Measurements from ENCODE around the gene FNIP1. TPM values are rescaled to one million over a fixed set of nuclear protein-coding genes. Genes with fewer than 3 reads are reported as not detected.

FNIP1 gene
- total RNA-seq (2016; rRNA removed; fragmentation: Illumina TruSeq; extraction: Trizol), result 29.3 and 39.7 TPM in 2 replicates
- total RNA-seq (2016; cell fraction: cytosol; rRNA removed; fragmentation: Illumina TruSeq; extraction: Trizol; ENCODE audit: low read depth), result 10.9 and 11.5 TPM in 2 replicates
- total RNA-seq (2016; cell fraction: insoluble cytoplasmic fraction; rRNA removed; fragmentation: Illumina TruSeq; extraction: Trizol), result 26.2 and 39.3 TPM in 2 replicates
- total RNA-seq (2016; cell fraction: membrane; rRNA removed; fragmentation: Illumina TruSeq; extraction: Trizol), result 18.6 and 20.6 TPM in 2 replicates
- total RNA-seq (2016; cell fraction: nucleus; rRNA removed; fragmentation: Illumina TruSeq; extraction: Trizol), result 50.1 and 54.5 TPM in 2 replicates
- polyA plus RNA-seq (2011; rRNA removed), result 8.7 and 10.9 TPM in 2 replicates
- polyA plus RNA-seq (2011; cell fraction: cytosol; rRNA removed), result 4.9 and 5.9 TPM in 2 replicates
- polyA plus RNA-seq (2011; cell fraction: nucleus; rRNA removed), result 12.5 and 14.4 TPM in 2 replicates
- polyA plus RNA-seq (2012), result 8.0 and 10.1 TPM in 2 replicates
- 5.3 and 6.4 TPM in 2 replicates for polyA plus RNA-seq (2016; cell fraction: cytosol; fragmentation: Illumina TruSeq; extraction: Trizol; ENCODE audit: low read depth)
- polyA plus RNA-seq (2016; cell fraction: insoluble cytoplasmic fraction; fragmentation: Illumina TruSeq; extraction: Trizol; ENCODE audit: low read depth), result 9.4 and 11.6 TPM in 2 replicates
- 6.8 and 7.6 TPM in 2 replicates for polyA plus RNA-seq (2016; cell fraction: membrane; fragmentation: Illumina TruSeq; extraction: Trizol; ENCODE audit: low read depth)
- polyA plus RNA-seq (2016; cell fraction: nucleus; fragmentation: Illumina TruSeq; extraction: Trizol; ENCODE audit: insufficient read depth, low read depth), result 22.9 and 24.1 TPM in 2 replicates
- polyA minus RNA-seq (2011; rRNA and poly(A)+ RNA removed; ENCODE audit: low replicate concordance), result 24.3 and 34.9 TPM in 2 replicates
- polyA minus RNA-seq (2011; cell fraction: cytosol; rRNA and poly(A)+ RNA removed), result 17.7 and 18.6 TPM in 2 replicates
- polyA minus RNA-seq (2011; cell fraction: nucleus; rRNA and poly(A)+ RNA removed), result 90.8 and 104 TPM in 2 replicates
- percentile 97 among the genes with signal in this experiment for Bru-seq, nascent RNA
- BruChase-seq, experiment 1, labeled RNA remaining after a 6-hour chase, result percentile 99 among the genes with signal in this experiment
- percentile 100 among the genes with signal in this experiment for BruChase-seq, experiment 2, labeled RNA remaining after a 2-hour chase
- long read RNA-seq, experiment 1, partial matches to known transcripts, result 0 of 7 reads
- long read RNA-seq, experiment 1, other reads (novel, unspliced or antisense), result 5 of 7 reads
- long read RNA-seq, experiment 2, partial matches to known transcripts, result 0 of 9 reads
- long read RNA-seq, experiment 2, other reads (novel, unspliced or antisense), result 6 of 9 reads

GRCh38 chr5:131796793-131797693, at the start of gene FNIP1:
TSS of gene FNIP1 (minus strand) at chr5:131797017. CDS start at chr5:131796921, 96 bp downstream.
- peaks cover 36% of the 10 kb centered on the region for H3K4me1 ChIP-seq (ENCODE audit: insufficient read depth, low read length)
- 0% methylated on average over 20 of the region's 79 CpGs for WGBS (ENCODE audit: low lambda C conversion rate)
- POLR2A ChIA-PET, result interaction anchor here (0.6 to 3.9 kb wide), 22 partner anchors 10 to 497 kb away, joined by 3 to 91 read pairs (median 5); partner anchors contain the start of gene SLC22A4
- TSS peak; percentile 90 for BruUV-seq (replicated peaks)
- H3K36me3 ChIP-seq (replicated peaks in 1 of 2; ENCODE audit: control insufficient read depth in 1 of 2, insufficient read depth in 2 of 2, low read length in 2 of 2), result no peaks in the 10 kb centered on the region
- H3K4me3 ChIP-seq (replicated peaks in 1 of 3; ENCODE audit: insufficient read depth in 1 of 3, low read depth in 2 of 3, low read length in 3 of 3), result peak within 1 kb of the TSS; percentile 90 to 96 (median 95)
- no peaks in the 10 kb centered on the region; a peak in 1 of 5 replicates for H3K27me3 ChIP-seq (ENCODE audit: control insufficient read depth in 1 of 2, insufficient read depth in 2 of 2, low read length in 2 of 2)
- no peak within 1 kb of the TSS for H2AFZ ChIP-seq (ENCODE audit: low read length)
- FAIRE-seq (peak; percentile 63), ATAC-seq (peak; percentile 93), DNase-seq (ENCODE audit: low spot score) (peak; percentile 95)
- H3K9me3 ChIP-seq (ENCODE audit: low read length), result no peaks in the 10 kb centered on the region
- peaks cover 45% of the 10 kb centered on the region for H3K79me2 ChIP-seq (ENCODE audit: insufficient read depth, low read length)
- intact Hi-C loops (cut with micrococcal nuclease; ENCODE audit: unreplicated experiment), result loop anchor here (1.0 to 5.0 kb wide), 3 partner anchors 55 to 210 kb away; no protein-coding TSS in a partner anchor
- CTCF ChIA-PET (ENCODE audit: low intra/inter-chr PET ratio, low total read pairs), result no interaction called here
- peak within 1 kb of the TSS; percentile 100 for H3K9ac ChIP-seq (ENCODE audit: insufficient read depth, low read depth, low read length)
- peaks cover 29% of the 10 kb centered on the region for H4K20me1 ChIP-seq (ENCODE audit: insufficient read depth, low read length)
- H3K4me2 ChIP-seq (ENCODE audit: low read depth, low read length), result peak within 1 kb of the TSS; percentile 98
- peak within 1 kb of the TSS; percentile 99 for H3K27ac ChIP-seq (ENCODE audit: extremely low read length, insufficient read depth, low read length)
- in situ Hi-C loops (cut with HindIII; ENCODE audit: extremely low pct_ligation_motif_present, low pct_unique_long_range_greater_than_20kb), result no loop called here
- TF ChIP-seq RFXANK (CRISPR knock-in tag; IDR thresholded peaks at IDR 0.05), result peak; percentile 45; the same call in 1 of the 2 replicates
- no peak for TF ChIP-seq ZNF567 (CRISPR knock-in tag; IDR thresholded peaks at IDR 0.05; ENCODE audit: borderline replicate concordance)
- peak; percentile 93 for TF ChIP-seq ZNF292 (CRISPR knock-in tag; IDR thresholded peaks at IDR 0.05; ENCODE audit: borderline replicate concordance, low read depth)
- TF ChIP-seq ZZZ3 (CRISPR knock-in tag; IDR thresholded peaks at IDR 0.05; ENCODE audit: borderline replicate concordance), result peak; percentile 66; the same call in 1 of the 2 replicates
- TF ChIP-seq, protein P1, sequence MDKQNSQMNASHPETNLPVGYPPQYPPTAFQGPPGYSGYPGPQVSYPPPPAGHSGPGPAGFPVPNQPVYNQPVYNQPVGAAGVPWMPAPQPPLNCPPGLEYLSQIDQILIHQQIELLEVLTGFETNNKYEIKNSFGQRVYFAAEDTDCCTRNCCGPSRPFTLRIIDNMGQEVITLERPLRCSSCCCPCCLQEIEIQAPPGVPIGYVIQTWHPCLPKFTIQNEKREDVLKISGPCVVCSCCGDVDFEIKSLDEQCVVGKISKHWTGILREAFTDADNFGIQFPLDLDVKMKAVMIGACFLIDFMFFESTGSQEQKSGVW (CRISPR knock-in tag; IDR thresholded peaks at IDR 0.05; ENCODE audit: borderline replicate concordance), result no peak; the same call in 1 of the 2 replicates
- TF ChIP-seq AHDC1 (CRISPR knock-in tag; IDR thresholded peaks at IDR 0.05; ENCODE audit: borderline replicate concordance), result peak; percentile 66; the same call in 1 of the 2 replicates
- no peak for TF ChIP-seq PRPF4 (IDR thresholded peaks at IDR 0.05; ENCODE audit: low read depth, low read length, poor library complexity, severe bottlenecking)
- peak; percentile 89 for TF ChIP-seq ZNF691 (CRISPR knock-in tag; IDR thresholded peaks at IDR 0.05; ENCODE audit: borderline replicate concordance, low read depth)

All from HepG2 (cell line).